Osteoblast (primary cell): ENCODE measurements around the gene TMEM115. TPM values are rescaled to one million over a fixed set of nuclear protein-coding genes. Genes with fewer than 3 reads are reported as not detected.

Source experiments
- DNase-seq: peaks from one replicate; pipeline ENCODE4 v3.0.0; 2011; ENCODE audit warnings: low spot score, mixed read lengths; ENCODE audit not compliant: insufficient read length; ENCODE audit errors: missing footprints
- H2AFZ ChIP-seq: 2 replicates; pipeline ENCODE4 v1.6.0; 2011; ENCODE audit warnings: mild to moderate bottlenecking, low read length
- H3K27ac ChIP-seq: 2 replicates; pipeline ENCODE4 v1.5.1; 2011; ENCODE audit warnings: mild to moderate bottlenecking, low read depth, low read length, moderate library complexity
- H3K27me3 ChIP-seq: 2 replicates; pipeline ENCODE4 v1.6.0; 2012; ENCODE audit warnings: mild to moderate bottlenecking, control low read depth, inconsistent platforms, low read length, moderate library complexity; ENCODE audit not compliant: insufficient read depth
- H3K36me3 ChIP-seq: 2 replicates; pipeline ENCODE4 v1.5.1; 2011; ENCODE audit warnings: mild to moderate bottlenecking, low read length, control low read depth, moderate library complexity; ENCODE audit not compliant: insufficient read depth
- H3K4me1 ChIP-seq: 2 replicates; pipeline ENCODE4 v1.5.1; 2011; ENCODE audit warnings: mild to moderate bottlenecking, low read length, control low read depth, moderate library complexity; ENCODE audit not compliant: insufficient read depth
- H3K4me2 ChIP-seq: 2 replicates; pipeline ENCODE4 v1.6.0; 2011; ENCODE audit warnings: mild to moderate bottlenecking, low read length; ENCODE audit not compliant: insufficient read depth
- H3K4me3 ChIP-seq: fragments of 200-600 bp; sonication (generic); 3 replicates; pipeline ENCODE4 v1.5.1; 2012; ENCODE audit warnings: mild to moderate bottlenecking, low read length, inconsistent platforms; ENCODE audit not compliant: insufficient read depth
- H3K79me2 ChIP-seq: 2 replicates; pipeline ENCODE4 v1.6.0; 2012; ENCODE audit warnings: mild to moderate bottlenecking, low read length, control low read depth, inconsistent platforms; ENCODE audit not compliant: insufficient read depth
- H3K9me3 ChIP-seq: 2 replicates; pipeline ENCODE4 v1.5.1; 2011; ENCODE audit warnings: low read depth, low read length, control low read depth
- H4K20me1 ChIP-seq: 2 replicates; pipeline ENCODE4 v1.6.0; 2012; ENCODE audit warnings: mild to moderate bottlenecking, low read length, control low read depth; ENCODE audit not compliant: insufficient read depth
- total RNA-seq: library from RNA; depleted of rRNA; stranded (reverse); fragments of >200 nt; gene quantifications from 2 replicates; pipeline ENCODE4 v1.2.3, GENCODE V29; 2012
- TF ChIP-seq, protein P1 (sequence below): IDR thresholded peaks from 2 replicates; pipeline ENCODE4 v1.5.1; 2011; ENCODE audit warnings: mild to moderate bottlenecking, low read depth, low read length, moderate library complexity; ENCODE audit errors: extremely low read depth

The TMEM115 gene
- total RNA-seq, 1 donor, result 73.1 TPM

- peaks cover 31% of the 10 kb centered on the region for H3K79me2 ChIP-seq
- H4K20me1 ChIP-seq, result peaks cover 38% of the 10 kb centered on the region
- DNase-seq, result peak; percentile 72
- H3K4me2 ChIP-seq, result peak overlapping the region; percentile 99
- H3K4me3 ChIP-seq, result peak overlapping the region; percentile 91
- TF ChIP-seq, protein P1, sequence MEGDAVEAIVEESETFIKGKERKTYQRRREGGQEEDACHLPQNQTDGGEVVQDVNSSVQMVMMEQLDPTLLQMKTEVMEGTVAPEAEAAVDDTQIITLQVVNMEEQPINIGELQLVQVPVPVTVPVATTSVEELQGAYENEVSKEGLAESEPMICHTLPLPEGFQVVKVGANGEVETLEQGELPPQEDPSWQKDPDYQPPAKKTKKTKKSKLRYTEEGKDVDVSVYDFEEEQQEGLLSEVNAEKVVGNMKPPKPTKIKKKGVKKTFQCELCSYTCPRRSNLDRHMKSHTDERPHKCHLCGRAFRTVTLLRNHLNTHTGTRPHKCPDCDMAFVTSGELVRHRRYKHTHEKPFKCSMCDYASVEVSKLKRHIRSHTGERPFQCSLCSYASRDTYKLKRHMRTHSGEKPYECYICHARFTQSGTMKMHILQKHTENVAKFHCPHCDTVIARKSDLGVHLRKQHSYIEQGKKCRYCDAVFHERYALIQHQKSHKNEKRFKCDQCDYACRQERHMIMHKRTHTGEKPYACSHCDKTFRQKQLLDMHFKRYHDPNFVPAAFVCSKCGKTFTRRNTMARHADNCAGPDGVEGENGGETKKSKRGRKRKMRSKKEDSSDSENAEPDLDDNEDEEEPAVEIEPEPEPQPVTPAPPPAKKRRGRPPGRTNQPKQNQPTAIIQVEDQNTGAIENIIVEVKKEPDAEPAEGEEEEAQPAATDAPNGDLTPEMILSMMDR, result no peak
- H2AFZ ChIP-seq, result no peak overlapping the region
- peaks cover 14% of the 10 kb centered on the region for H3K4me1 ChIP-seq
- H3K27ac ChIP-seq, result peak overlapping the region; percentile 99
- H3K36me3 ChIP-seq, result peaks cover 28% of the 10 kb centered on the region
- no peaks in the 10 kb centered on the region for H3K9me3 ChIP-seq
- H3K27me3 ChIP-seq, result no peaks in the 10 kb centered on the region
Observed at GRCh38 chr3:50319894-50320625, 39.3 kb downstream of the TMEM115 start.

- Histone ChIP-seq H4K20me1 (peaks cover 38% of the 10 kb centered on the region), H3K4me3 (no peak overlapping the region), H3K4me1 (peaks cover 14% of the 10 kb centered on the region), H3K4me2 (peak overlapping the region; percentile 99), H2AFZ (no peak overlapping the region), H3K79me2 (peaks cover 31% of the 10 kb centered on the region), H3K27ac (no peak overlapping the region), H3K27me3 (no peaks in the 10 kb centered on the region), H3K9me3 (no peaks in the 10 kb centered on the region), H3K36me3 (peaks cover 28% of the 10 kb centered on the region)
- TF ChIP-seq, protein P1, result no peak
- no peak for DNase-seq
Observed at GRCh38 chr3:50319181-50319893, 40.0 kb downstream of the TMEM115 start.

DNA sequence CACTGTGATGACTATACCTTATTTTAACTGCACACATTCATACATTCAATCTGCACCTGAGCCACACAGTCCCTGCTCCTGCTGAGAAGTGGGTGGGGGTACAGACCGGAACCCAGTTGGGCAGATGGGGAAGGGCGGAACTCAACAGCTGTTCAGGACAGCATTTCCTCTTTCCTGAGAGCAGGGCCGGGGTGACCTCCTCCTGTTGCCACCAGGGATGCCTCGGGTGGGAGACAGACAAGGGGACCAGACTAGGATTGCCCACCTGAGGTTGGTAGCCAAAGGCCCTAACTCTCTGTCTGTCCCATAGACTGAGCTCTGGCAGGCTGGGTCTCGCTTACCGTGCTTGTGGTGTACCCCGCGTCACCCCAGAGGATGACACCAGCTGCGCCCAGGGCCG lies 40.7 kb downstream of the TMEM115 start:
- peaks cover 41% of the 10 kb centered on the region for H4K20me1 ChIP-seq
- no peak for DNase-seq
- no peak overlapping the region for H3K4me2 ChIP-seq
- H3K79me2 ChIP-seq, result peaks cover 31% of the 10 kb centered on the region
- H3K4me1 ChIP-seq, result peaks cover 14% of the 10 kb centered on the region
- H3K27ac ChIP-seq, result no peak overlapping the region
- H3K36me3 ChIP-seq, result peaks cover 28% of the 10 kb centered on the region
- no peaks in the 10 kb centered on the region for H3K9me3 ChIP-seq
- H3K27me3 ChIP-seq, result no peaks in the 10 kb centered on the region
- H3K4me3 ChIP-seq, result no peak overlapping the region
- TF ChIP-seq, protein P1, result no peak
- no peak overlapping the region for H2AFZ ChIP-seq

DNA sequence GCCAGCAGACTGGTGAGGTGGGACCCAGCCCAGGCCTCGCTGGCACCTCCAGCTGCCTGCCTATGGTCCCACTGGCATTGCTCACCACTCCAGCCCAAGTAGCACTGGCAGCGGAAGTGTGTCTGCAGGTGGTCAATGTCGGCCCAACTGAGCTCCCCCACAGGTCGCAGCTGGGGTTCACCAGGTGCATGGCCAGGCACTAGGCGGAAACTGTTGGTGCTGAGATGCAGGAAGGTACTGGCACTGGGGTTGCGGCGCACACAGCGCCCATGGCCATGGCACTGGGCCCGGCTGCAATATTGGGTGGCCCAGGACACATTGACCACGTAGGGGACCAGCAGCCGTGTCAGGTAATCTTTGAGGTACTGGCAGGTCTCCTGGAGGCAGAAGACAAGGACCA lies 41.2 kb downstream of the TMEM115 start:
- no peak overlapping the region for H3K4me2 ChIP-seq
- peaks cover 31% of the 10 kb centered on the region for H3K79me2 ChIP-seq
- TF ChIP-seq, protein P1, result no peak
- DNase-seq, result no peak
- no peak overlapping the region for H3K4me3 ChIP-seq
- no peaks in the 10 kb centered on the region for H3K9me3 ChIP-seq
- no peak overlapping the region for H2AFZ ChIP-seq
- H3K27me3 ChIP-seq, result no peaks in the 10 kb centered on the region
- peaks cover 41% of the 10 kb centered on the region for H4K20me1 ChIP-seq
- H3K36me3 ChIP-seq, result peaks cover 28% of the 10 kb centered on the region
- peaks cover 14% of the 10 kb centered on the region for H3K4me1 ChIP-seq
- H3K27ac ChIP-seq, result no peak overlapping the region
